ENCODE measurements around the gene UVRAG. TPM values are rescaled to one million over a fixed set of nuclear protein-coding genes. Genes with fewer than 3 reads are reported as not detected.

The UVRAG gene
- total RNA-seq, 1 experiment from 2014 or later, result 31.3 TPM

DNA sequence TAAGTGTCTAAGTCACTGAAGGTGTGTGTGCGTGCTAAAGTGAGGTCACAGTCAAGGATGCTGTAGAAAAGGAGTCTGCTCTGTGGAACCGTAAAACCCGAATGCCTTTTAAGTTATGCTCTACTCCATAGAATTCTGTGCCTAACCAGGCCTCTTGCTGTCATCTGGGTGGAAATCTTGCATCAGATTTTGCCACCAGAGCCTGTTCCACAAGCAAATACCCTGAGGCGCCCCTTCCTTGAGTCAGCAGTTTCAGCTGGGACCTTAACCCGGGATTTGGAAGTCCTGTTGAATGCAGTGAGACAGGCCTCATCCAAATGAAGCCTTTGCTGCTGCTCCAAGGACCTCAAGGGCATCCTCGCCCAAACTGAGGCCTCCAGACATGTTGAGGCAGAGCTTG is 281.5 kb downstream of the UVRAG start:
- H3K27ac Mint-ChIP-seq (ENCODE audit: unreplicated experiment), result peak overlapping the region; percentile 31
- no peaks in the 10 kb centered on the region for H3K27me3 ChIP-seq (replicated peaks; ENCODE audit: control insufficient read depth, insufficient read depth, low read length)
- peaks cover under 1% of the 10 kb centered on the region for H3K9me3 ChIP-seq
- POLR2A ChIA-PET, result no interaction called here
- H3K36me3 Mint-ChIP-seq (ENCODE audit: insufficient read depth, unreplicated experiment), result no peaks in the 10 kb centered on the region
- no peak overlapping the region for H3K4me3 Mint-ChIP-seq (ENCODE audit: unreplicated experiment)
- H3K4me3 ChIP-seq (ENCODE audit: low read depth, low read length), result no peak overlapping the region
- peaks cover 13% of the 10 kb centered on the region for H3K9me3 Mint-ChIP-seq (ENCODE audit: unreplicated experiment)
- H3K27me3 Mint-ChIP-seq (ENCODE audit: insufficient read depth, unreplicated experiment), result no peaks in the 10 kb centered on the region
- CTCF ChIA-PET, result no interaction called here
- H3K4me1 Mint-ChIP-seq (ENCODE audit: low read depth, unreplicated experiment), result peaks cover 16% of the 10 kb centered on the region
- peak; percentile 70 to 71 for DNase-seq
- no peaks in the 10 kb centered on the region for H3K36me3 ChIP-seq (ENCODE audit: control insufficient read depth, insufficient read depth, low read length)
- TF ChIP-seq, protein P1, sequence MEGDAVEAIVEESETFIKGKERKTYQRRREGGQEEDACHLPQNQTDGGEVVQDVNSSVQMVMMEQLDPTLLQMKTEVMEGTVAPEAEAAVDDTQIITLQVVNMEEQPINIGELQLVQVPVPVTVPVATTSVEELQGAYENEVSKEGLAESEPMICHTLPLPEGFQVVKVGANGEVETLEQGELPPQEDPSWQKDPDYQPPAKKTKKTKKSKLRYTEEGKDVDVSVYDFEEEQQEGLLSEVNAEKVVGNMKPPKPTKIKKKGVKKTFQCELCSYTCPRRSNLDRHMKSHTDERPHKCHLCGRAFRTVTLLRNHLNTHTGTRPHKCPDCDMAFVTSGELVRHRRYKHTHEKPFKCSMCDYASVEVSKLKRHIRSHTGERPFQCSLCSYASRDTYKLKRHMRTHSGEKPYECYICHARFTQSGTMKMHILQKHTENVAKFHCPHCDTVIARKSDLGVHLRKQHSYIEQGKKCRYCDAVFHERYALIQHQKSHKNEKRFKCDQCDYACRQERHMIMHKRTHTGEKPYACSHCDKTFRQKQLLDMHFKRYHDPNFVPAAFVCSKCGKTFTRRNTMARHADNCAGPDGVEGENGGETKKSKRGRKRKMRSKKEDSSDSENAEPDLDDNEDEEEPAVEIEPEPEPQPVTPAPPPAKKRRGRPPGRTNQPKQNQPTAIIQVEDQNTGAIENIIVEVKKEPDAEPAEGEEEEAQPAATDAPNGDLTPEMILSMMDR (IDR thresholded peaks at IDR 0.05; ENCODE audit: insufficient read depth in 1 of 2, low read depth in 1 of 2, low read length in 1 of 2, severe bottlenecking in 1 of 2, unreplicated experiment in 1 of 2), result no peak
- intact Hi-C loops (cut with micrococcal nuclease; ENCODE audit: unreplicated experiment), result no loop called here
- BruUV-seq (replicated peaks), result no TSS peak
- H3K4me1 ChIP-seq, result peaks cover 11% of the 10 kb centered on the region

GRCh38 chr11:76102802-76103201 is 287.8 kb downstream of the UVRAG start:
- Mint-ChIP-seq H3K27ac (ENCODE audit: unreplicated experiment) (no peak overlapping the region), H3K9me3 (ENCODE audit: unreplicated experiment) (peaks cover 9% of the 10 kb centered on the region), H3K27me3 (ENCODE audit: insufficient read depth, unreplicated experiment) (no peaks in the 10 kb centered on the region), H3K4me1 (ENCODE audit: low read depth, unreplicated experiment) (peaks cover 7% of the 10 kb centered on the region), H3K4me3 (ENCODE audit: unreplicated experiment) (no peak overlapping the region), H3K36me3 (ENCODE audit: insufficient read depth, unreplicated experiment) (no peaks in the 10 kb centered on the region)
- Histone ChIP-seq H3K9me3 (no peaks in the 10 kb centered on the region), H3K36me3 (ENCODE audit: control insufficient read depth, insufficient read depth, low read length) (no peaks in the 10 kb centered on the region), H3K27me3 (replicated peaks; ENCODE audit: control insufficient read depth, insufficient read depth, low read length) (no peaks in the 10 kb centered on the region), H3K4me3 (ENCODE audit: low read depth, low read length) (no peak overlapping the region), H3K4me1 (no peaks in the 10 kb centered on the region)
- no TSS peak for BruUV-seq (replicated peaks)
- intact Hi-C loops (cut with micrococcal nuclease; ENCODE audit: unreplicated experiment), result no loop called here
- TF ChIP-seq, protein P1 (IDR thresholded peaks at IDR 0.05; ENCODE audit: insufficient read depth in 1 of 2, low read depth in 1 of 2, low read length in 1 of 2, severe bottlenecking in 1 of 2, unreplicated experiment in 1 of 2), result no peak
- POLR2A ChIA-PET, result no interaction called here
- CTCF ChIA-PET, result no interaction called here
- DNase-seq, result no peak

- no peak overlapping the region for H3K4me3 Mint-ChIP-seq (ENCODE audit: unreplicated experiment)
- peaks cover 9% of the 10 kb centered on the region for H3K9me3 Mint-ChIP-seq (ENCODE audit: unreplicated experiment)
- Histone ChIP-seq H3K4me1 (no peaks in the 10 kb centered on the region), H3K4me3 (ENCODE audit: low read depth, low read length) (no peak overlapping the region), H3K36me3 (ENCODE audit: control insufficient read depth, insufficient read depth, low read length) (no peaks in the 10 kb centered on the region), H3K27me3 (replicated peaks; ENCODE audit: control insufficient read depth, insufficient read depth, low read length) (no peaks in the 10 kb centered on the region), H3K9me3 (no peaks in the 10 kb centered on the region)
- CTCF ChIA-PET, result no interaction called here
- BruUV-seq (replicated peaks), result no TSS peak
- H3K27ac Mint-ChIP-seq (ENCODE audit: unreplicated experiment), result no peak overlapping the region
- POLR2A ChIA-PET, result interaction anchor here (0.6 kb wide), 2 partner anchors 27 to 29 kb away, joined by 3 to 6 read pairs; no protein-coding TSS in a partner anchor
- peaks cover 7% of the 10 kb centered on the region for H3K4me1 Mint-ChIP-seq (ENCODE audit: low read depth, unreplicated experiment)
- TF ChIP-seq, protein P1 (IDR thresholded peaks at IDR 0.05; ENCODE audit: insufficient read depth in 1 of 2, low read depth in 1 of 2, low read length in 1 of 2, severe bottlenecking in 1 of 2, unreplicated experiment in 1 of 2), result no peak
- H3K36me3 Mint-ChIP-seq (ENCODE audit: insufficient read depth, unreplicated experiment), result no peaks in the 10 kb centered on the region
- intact Hi-C loops (cut with micrococcal nuclease; ENCODE audit: unreplicated experiment), result no loop called here
- DNase-seq, result no peak
- no peaks in the 10 kb centered on the region for H3K27me3 Mint-ChIP-seq (ENCODE audit: insufficient read depth, unreplicated experiment)
Measured at GRCh38 chr11:76103460-76103859, 288.4 kb downstream of the UVRAG start.

Measured in Caco-2 (cell line).